ENCODE data around the gene SLC25A26. TPM values are rescaled to one million over a fixed set of nuclear protein-coding genes. Genes with fewer than 3 reads are reported as not detected.
"Not testable (repeated sequence)": the region's sequence is repeated elsewhere in the genome, so short reads cannot be mapped to it uniquely, and the experiment has no call there.

Gene SLC25A26
- polyA plus RNA-seq, 2 donors = 4.6 to 13.5 TPM

GRCh38 chr3:66413151-66413751, 192.4 kb downstream of the SLC25A26 start:
- peaks cover 19 to 31% of the 10 kb centered on the region in 2 donors for H3K36me3 ChIP-seq (ENCODE audit: control insufficient read depth in 2 of 2, insufficient read depth in 2 of 2, low read length in 1 of 2)
- no peaks in the 10 kb centered on the region for H3K9me3 ChIP-seq (ENCODE audit: control insufficient read depth in 2 of 2, insufficient read depth in 1 of 2, low read depth in 1 of 2, low read length in 1 of 2)
- WGBS, 2 donors = 84 to 87% methylated on average over 7 of the region's 7 CpGs
- peak overlapping the region in 1 of 2 donors; percentile 15 for H3K27ac ChIP-seq (ENCODE audit: low read depth in 2 of 2, low read length in 1 of 2)
- H3K4me1 ChIP-seq (ENCODE audit: control insufficient read depth in 2 of 2, insufficient read depth in 2 of 2, low read length in 1 of 2) = peaks cover 3 to 7% of the 10 kb centered on the region in 2 donors
- H3K4me3 ChIP-seq (ENCODE audit: low read depth in 1 of 2, low read length in 2 of 2) = no peak overlapping the region
- H3K27me3 ChIP-seq (ENCODE audit: control insufficient read depth in 1 of 2, insufficient read depth in 2 of 2, low read length in 2 of 2) = no peaks in the 10 kb centered on the region

- 82 to 85% methylated on average over 5 of the region's 5 CpGs for WGBS, 2 donors
- Histone ChIP-seq H3K27ac (ENCODE audit: low read depth in 2 of 2, low read length in 1 of 2) (no peak overlapping the region), H3K36me3 (ENCODE audit: control insufficient read depth in 2 of 2, insufficient read depth in 2 of 2, low read length in 1 of 2) (peaks cover 14 to 22% of the 10 kb centered on the region in 2 donors)
Measured at GRCh38 chr3:66414846-66415245, 194.0 kb downstream of the SLC25A26 start.

GRCh38 chr3:66415867-66416428, 195.1 kb downstream of the SLC25A26 start:
- H3K4me1 ChIP-seq (ENCODE audit: control insufficient read depth in 2 of 2, insufficient read depth in 2 of 2, low read length in 1 of 2) = peaks cover 3 to 7% of the 10 kb centered on the region in 2 donors
- H3K27me3 ChIP-seq (ENCODE audit: control insufficient read depth in 1 of 2, insufficient read depth in 2 of 2, low read length in 2 of 2) = no peaks in the 10 kb centered on the region
- H3K27ac ChIP-seq (ENCODE audit: low read depth in 2 of 2, low read length in 1 of 2) = no peak overlapping the region
- no peaks in the 10 kb centered on the region for H3K9me3 ChIP-seq (ENCODE audit: control insufficient read depth in 2 of 2, insufficient read depth in 1 of 2, low read depth in 1 of 2, low read length in 1 of 2)
- H3K36me3 ChIP-seq (ENCODE audit: control insufficient read depth in 2 of 2, insufficient read depth in 2 of 2, low read length in 1 of 2) = peaks cover 10 to 17% of the 10 kb centered on the region in 2 donors
- H3K4me3 ChIP-seq (ENCODE audit: low read depth in 1 of 2, low read length in 2 of 2) = no peak overlapping the region
- WGBS, 2 donors = 59 to 64% methylated on average over 5 of the region's 5 CpGs

More at GRCh38 chr3:66414846-66415245, 194.0 kb downstream of the SLC25A26 start:
- Histone ChIP-seq H3K4me1 (ENCODE audit: control insufficient read depth in 2 of 2, insufficient read depth in 2 of 2, low read length in 1 of 2) (peaks cover 3 to 7% of the 10 kb centered on the region in 2 donors), H3K27me3 (ENCODE audit: control insufficient read depth in 1 of 2, insufficient read depth in 2 of 2, low read length in 2 of 2) (no peaks in the 10 kb centered on the region), H3K9me3 (ENCODE audit: control insufficient read depth in 2 of 2, insufficient read depth in 1 of 2, low read depth in 1 of 2, low read length in 1 of 2) (no peaks in the 10 kb centered on the region), H3K4me3 (ENCODE audit: low read depth in 1 of 2, low read length in 2 of 2) (no peak overlapping the region)

GRCh38 chr3:66416556-66417304, 195.9 kb downstream of the SLC25A26 start:
- Histone ChIP-seq H3K36me3 (ENCODE audit: control insufficient read depth in 2 of 2, insufficient read depth in 2 of 2, low read length in 1 of 2) (peaks cover 10 to 14% of the 10 kb centered on the region in 2 donors), H3K27me3 (ENCODE audit: control insufficient read depth in 1 of 2, insufficient read depth in 2 of 2, low read length in 2 of 2) (no peaks in the 10 kb centered on the region), H3K4me1 (ENCODE audit: control insufficient read depth in 2 of 2, insufficient read depth in 2 of 2, low read length in 1 of 2) (peaks cover 3 to 7% of the 10 kb centered on the region in 2 donors), H3K27ac (ENCODE audit: low read depth in 2 of 2, low read length in 1 of 2) (peak overlapping the region in 1 of 2 donors; percentile 48), H3K9me3 (ENCODE audit: control insufficient read depth in 2 of 2, insufficient read depth in 1 of 2, low read depth in 1 of 2, low read length in 1 of 2) (peaks cover 0 to 4% of the 10 kb centered on the region in 2 donors), H3K4me3 (ENCODE audit: low read depth in 1 of 2, low read length in 2 of 2) (no peak overlapping the region)
- whole genome bisulfite sequencing, 2 donors = 59 to 87% methylated on average over 14 of the region's 14 CpGs

GRCh38 chr3:66418475-66418931, 197.7 kb downstream of the SLC25A26 start:
- peaks cover 0 to 6% of the 10 kb centered on the region in 2 donors for H3K9me3 ChIP-seq (ENCODE audit: control insufficient read depth in 2 of 2, insufficient read depth in 1 of 2, low read depth in 1 of 2, low read length in 1 of 2)
- H3K27me3 ChIP-seq (ENCODE audit: control insufficient read depth in 1 of 2, insufficient read depth in 2 of 2, low read length in 2 of 2) = no peaks in the 10 kb centered on the region
- peaks cover 3% of the 10 kb centered on the region in 2 donors for H3K36me3 ChIP-seq (ENCODE audit: control insufficient read depth in 2 of 2, insufficient read depth in 2 of 2, low read length in 1 of 2)
- peaks cover 2 to 4% of the 10 kb centered on the region in 2 donors for H3K4me1 ChIP-seq (ENCODE audit: control insufficient read depth in 2 of 2, insufficient read depth in 2 of 2, low read length in 1 of 2)
- H3K27ac ChIP-seq (ENCODE audit: low read depth in 2 of 2, low read length in 1 of 2) = peak overlapping the region; percentile 49 to 50
- no peak overlapping the region for H3K4me3 ChIP-seq (ENCODE audit: low read depth in 1 of 2, low read length in 2 of 2)
- whole genome bisulfite sequencing, 2 donors = 66 to 69% methylated on average over 12 of the region's 12 CpGs

GRCh38 chr3:66419036-66419435, 198.2 kb downstream of the SLC25A26 start:
- peaks cover 0 to 5% of the 10 kb centered on the region in 2 donors for H3K4me1 ChIP-seq (ENCODE audit: control insufficient read depth in 2 of 2, insufficient read depth in 2 of 2, low read length in 1 of 2)
- no peaks in the 10 kb centered on the region for H3K27me3 ChIP-seq (ENCODE audit: control insufficient read depth in 1 of 2, insufficient read depth in 2 of 2, low read length in 2 of 2)
- H3K36me3 ChIP-seq (ENCODE audit: control insufficient read depth in 2 of 2, insufficient read depth in 2 of 2, low read length in 1 of 2) = peaks cover 3% of the 10 kb centered on the region in 2 donors
- 87 to 93% methylated on average over 14 of the region's 14 CpGs for WGBS, 2 donors
- no peak overlapping the region for H3K4me3 ChIP-seq (ENCODE audit: low read depth in 1 of 2, low read length in 2 of 2)
- H3K27ac ChIP-seq (ENCODE audit: low read depth in 2 of 2, low read length in 1 of 2) = peak overlapping the region; percentile 50 to 62
- peaks cover 0 to 6% of the 10 kb centered on the region in 2 donors for H3K9me3 ChIP-seq (ENCODE audit: control insufficient read depth in 2 of 2, insufficient read depth in 1 of 2, low read depth in 1 of 2, low read length in 1 of 2)

- 93 to 96% methylated on average over 3 of the region's 3 CpGs for WGBS, 2 donors
- H3K27ac ChIP-seq (ENCODE audit: low read depth in 2 of 2, low read length in 1 of 2); H3K9me3 ChIP-seq (ENCODE audit: control insufficient read depth in 2 of 2, insufficient read depth in 1 of 2, low read depth in 1 of 2, low read length in 1 of 2); H3K4me3 ChIP-seq (ENCODE audit: low read depth in 1 of 2, low read length in 2 of 2); H3K4me1 ChIP-seq (ENCODE audit: control insufficient read depth in 2 of 2, insufficient read depth in 2 of 2, low read length in 1 of 2); H3K27me3 ChIP-seq (ENCODE audit: control insufficient read depth in 1 of 2, insufficient read depth in 2 of 2, low read length in 2 of 2); H3K36me3 ChIP-seq (ENCODE audit: control insufficient read depth in 2 of 2, insufficient read depth in 2 of 2, low read length in 1 of 2): not testable (repeated sequence)
Measured at GRCh38 chr3:66421144-66421543, 200.3 kb downstream of the SLC25A26 start.

- not testable (repeated sequence) for H3K4me1 ChIP-seq (ENCODE audit: control insufficient read depth in 2 of 2, insufficient read depth in 2 of 2, low read length in 1 of 2); H3K36me3 ChIP-seq (ENCODE audit: control insufficient read depth in 2 of 2, insufficient read depth in 2 of 2, low read length in 1 of 2); H3K4me3 ChIP-seq (ENCODE audit: low read depth in 1 of 2, low read length in 2 of 2); H3K27ac ChIP-seq (ENCODE audit: low read depth in 2 of 2, low read length in 1 of 2); H3K9me3 ChIP-seq (ENCODE audit: control insufficient read depth in 2 of 2, insufficient read depth in 1 of 2, low read depth in 1 of 2, low read length in 1 of 2); H3K27me3 ChIP-seq (ENCODE audit: control insufficient read depth in 1 of 2, insufficient read depth in 2 of 2, low read length in 2 of 2)
- 97% methylated on average over 3 of the region's 3 CpGs for WGBS, 2 donors
Measured at GRCh38 chr3:66421893-66422292, 201.1 kb downstream of the SLC25A26 start.

- Histone ChIP-seq H3K27me3 (ENCODE audit: control insufficient read depth in 1 of 2, insufficient read depth in 2 of 2, low read length in 2 of 2) (no peaks in the 10 kb centered on the region), H3K4me3 (ENCODE audit: low read depth in 1 of 2, low read length in 2 of 2) (no peak overlapping the region), H3K9me3 (ENCODE audit: control insufficient read depth in 2 of 2, insufficient read depth in 1 of 2, low read depth in 1 of 2, low read length in 1 of 2) (peaks cover 0 to 6% of the 10 kb centered on the region in 2 donors), H3K4me1 (ENCODE audit: control insufficient read depth in 2 of 2, insufficient read depth in 2 of 2, low read length in 1 of 2) (peaks cover 0 to 5% of the 10 kb centered on the region in 2 donors), H3K36me3 (ENCODE audit: control insufficient read depth in 2 of 2, insufficient read depth in 2 of 2, low read length in 1 of 2) (no peaks in the 10 kb centered on the region), H3K27ac (ENCODE audit: low read depth in 2 of 2, low read length in 1 of 2) (no peak overlapping the region)
- 25 to 29% methylated on average over 3 of the region's 3 CpGs for WGBS, 2 donors
Measured at GRCh38 chr3:66423791-66424190, 203.0 kb downstream of the SLC25A26 start.
